Mesenchymal stem cell (in vitro differentiated cells and primary cell): ENCODE measurements around the gene MMS19.
A peak's percentile ranks its signal among the peaks of the same experiment; 100 is the strongest.

ENCODE experiments used
- DNase-seq: peaks from one replicate; pipeline ENCODE4 v3.0.0-alpha.2; 2013
- H2AFZ ChIP-seq: one replicate; pipeline ENCODE4 v1.6.1; 2013; ENCODE audit warnings: low read depth, mild to moderate bottlenecking, control low read depth, inconsistent platforms, low read length, moderate library complexity
- H2AK5ac ChIP-seq: 2 replicates; pipeline ENCODE4 v1.6.1; 2013; ENCODE audit warnings: low read length, moderate library complexity, mild to moderate bottlenecking, inconsistent platforms; ENCODE audit not compliant: severe bottlenecking
- H2BK120ac ChIP-seq: one replicate; pipeline ENCODE4 v1.6.1; 2013; ENCODE audit warnings: low read depth, mild to moderate bottlenecking, inconsistent platforms, low read length, moderate library complexity
- H2BK12ac ChIP-seq, 2 experiments: one replicate each; pipeline ENCODE4 v1.6.1; 2013; ENCODE audit warnings: inconsistent platforms in 2 of 2, low read length in 2 of 2, mild to moderate bottlenecking in 2 of 2, moderate library complexity in 2 of 2, control low read depth in 1 of 2
- H2BK15ac ChIP-seq: one replicate; pipeline ENCODE4 v1.6.1; 2013; ENCODE audit warnings: mild to moderate bottlenecking, low read depth, inconsistent platforms; ENCODE audit not compliant: poor library complexity, severe bottlenecking
- H2BK5ac ChIP-seq: 2 replicates; pipeline ENCODE4 v1.6.1; 2013; ENCODE audit warnings: low read depth, mild to moderate bottlenecking, low read length, control low read depth, inconsistent platforms; ENCODE audit not compliant: poor library complexity, severe bottlenecking
- H3K14ac ChIP-seq, 2 experiments: one replicate each; pipeline ENCODE4 v1.6.1; 2013; ENCODE audit warnings: inconsistent platforms in 2 of 2, low read length in 2 of 2, control low read depth in 1 of 2, mild to moderate bottlenecking in 1 of 2, moderate library complexity in 1 of 2
- H3K18ac ChIP-seq, 2 experiments: one replicate each; pipeline ENCODE4 v1.6.1; 2013; ENCODE audit warnings: inconsistent platforms in 2 of 2, low read length in 2 of 2, control low read depth in 1 of 2, low read depth in 1 of 2, mild to moderate bottlenecking in 1 of 2
- H3K23ac ChIP-seq, 2 experiments: one replicate each; pipeline ENCODE4 v1.6.1; 2013; ENCODE audit warnings: inconsistent platforms in 2 of 2, low read length in 2 of 2, mild to moderate bottlenecking in 2 of 2, moderate library complexity in 2 of 2, control low read depth in 1 of 2
- H3K27ac ChIP-seq: 2 replicates; pipeline ENCODE4 v1.5.1; 2013; ENCODE audit warnings: mild to moderate bottlenecking, moderate library complexity, low read length, control low read depth, inconsistent platforms; ENCODE audit not compliant: poor library complexity, severe bottlenecking
- H3K27me3 ChIP-seq, 2 experiments: 2 replicates each; pipeline versions ENCODE4 v1.6.1 to v1.7.0; 2013; ENCODE audit warnings: low read length in 2 of 2, mild to moderate bottlenecking in 2 of 2, moderate library complexity in 2 of 2, control low read depth in 1 of 2, inconsistent platforms in 1 of 2; ENCODE audit not compliant: control insufficient read depth in 1 of 2, insufficient read depth in 1 of 2
- H3K36me3 ChIP-seq, 2 experiments: 2 replicates each; pipeline versions ENCODE4 v1.6.1 to v1.7.0; 2013; ENCODE audit warnings: low read length in 2 of 2, control low read depth in 1 of 2, inconsistent platforms in 1 of 2, low read depth in 1 of 2, mild to moderate bottlenecking in 1 of 2; ENCODE audit not compliant: insufficient read depth in 2 of 2, control insufficient read depth in 1 of 2
- H3K4ac ChIP-seq, 2 experiments: one replicate each; pipeline ENCODE4 v1.6.1; 2013; ENCODE audit warnings: inconsistent platforms in 2 of 2, low read length in 2 of 2, mild to moderate bottlenecking in 2 of 2, moderate library complexity in 2 of 2, control low read depth in 1 of 2, low read depth in 1 of 2
- H3K4me1 ChIP-seq: 2 replicates; pipeline ENCODE4 v1.6.1; 2013; ENCODE audit warnings: low read depth, low read length, control low read depth; ENCODE audit not compliant: control insufficient read depth, insufficient read depth
- H3K4me2 ChIP-seq: 2 replicates; pipeline ENCODE4 v1.6.1; 2013; ENCODE audit warnings: low read length, mild to moderate bottlenecking, inconsistent platforms; ENCODE audit not compliant: poor library complexity, severe bottlenecking
- H3K4me3 ChIP-seq, 2 experiments: 2 replicates each; pipeline versions ENCODE4 v1.5.1 to v1.7.0; 2013; ENCODE audit warnings: low read length in 2 of 2, mild to moderate bottlenecking in 2 of 2, control low read depth in 1 of 2, low read depth in 1 of 2; ENCODE audit not compliant: insufficient read depth in 1 of 2
- H3K79me1 ChIP-seq: replicated peaks from 2 replicates; pipeline ENCODE4 v1.6.1; 2013; ENCODE audit warnings: mild to moderate bottlenecking, control low read depth, low read length, inconsistent platforms; ENCODE audit not compliant: poor library complexity, severe bottlenecking
- H3K9ac ChIP-seq: 2 replicates; pipeline ENCODE4 v1.7.0; 2013; ENCODE audit warnings: mild to moderate bottlenecking, low read length, moderate library complexity
- H3K9me3 ChIP-seq: 2 replicates; pipeline ENCODE4 v1.7.0; 2013; ENCODE audit warnings: mild to moderate bottlenecking, low read length; ENCODE audit not compliant: control insufficient read depth
- H4K8ac ChIP-seq: one replicate; pipeline ENCODE4 v1.6.1; 2013; ENCODE audit warnings: inconsistent platforms, mild to moderate bottlenecking, low read length, moderate library complexity
- H4K91ac ChIP-seq: one replicate; pipeline ENCODE4 v1.6.1; 2013; ENCODE audit warnings: mild to moderate bottlenecking, low read length, inconsistent platforms
- WGBS: methylation state at CpG from one replicate; pipeline ENCODE4 v1.1.7; 2013; ENCODE audit warnings: mixed read lengths; 5-methylcytosine and 5-hydroxymethylcytosine counted together

The MMS19 gene

DNA sequence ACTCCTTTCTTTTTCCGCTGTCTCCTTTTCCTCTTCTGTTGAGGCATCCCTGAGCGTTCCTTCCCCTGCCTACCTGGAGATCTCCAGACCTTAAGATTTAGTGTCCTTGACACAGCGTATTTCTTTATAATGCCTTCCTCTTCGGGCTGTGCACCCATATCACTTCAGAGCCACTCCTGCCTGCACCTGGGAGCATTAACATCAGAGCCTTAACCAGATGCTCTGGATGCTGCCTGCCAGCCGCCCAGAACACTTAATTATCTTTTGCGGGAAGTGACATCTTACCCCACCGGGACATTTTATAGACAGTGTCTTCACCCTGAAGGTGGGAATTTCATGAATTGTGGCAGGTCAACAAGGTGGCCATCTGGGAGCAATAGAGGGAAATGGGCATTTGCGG is 24.7 kb upstream of the MMS19 start:
- Histone ChIP-seq H3K4me2 (no peak overlapping the region), H3K36me3 (peaks cover 0 to 9% of the 10 kb centered on the region in 2 experiments), H3K9ac (no peak overlapping the region), H3K79me1 (peaks cover 34% of the 10 kb centered on the region), H4K8ac (no peak overlapping the region), H4K91ac (no peak overlapping the region), H3K27me3 (no peaks in the 10 kb centered on the region), H3K23ac (no peak overlapping the region), H3K4me3 (no peak overlapping the region), H3K4me1 (peaks cover 11% of the 10 kb centered on the region), H3K14ac (no peak overlapping the region), H2BK12ac (no peak overlapping the region), H3K18ac (no peak overlapping the region), H3K9me3 (no peaks in the 10 kb centered on the region), H2BK5ac (no peak overlapping the region), H2BK120ac (no peak overlapping the region), H2AFZ (no peak overlapping the region), H3K27ac (no peak overlapping the region), H3K4ac (no peak overlapping the region), H2BK15ac (no peak overlapping the region), H2AK5ac (no peak overlapping the region)
- DNase-seq = no peak
- WGBS = 97% methylated on average over 8 of the region's 8 CpGs

DNA sequence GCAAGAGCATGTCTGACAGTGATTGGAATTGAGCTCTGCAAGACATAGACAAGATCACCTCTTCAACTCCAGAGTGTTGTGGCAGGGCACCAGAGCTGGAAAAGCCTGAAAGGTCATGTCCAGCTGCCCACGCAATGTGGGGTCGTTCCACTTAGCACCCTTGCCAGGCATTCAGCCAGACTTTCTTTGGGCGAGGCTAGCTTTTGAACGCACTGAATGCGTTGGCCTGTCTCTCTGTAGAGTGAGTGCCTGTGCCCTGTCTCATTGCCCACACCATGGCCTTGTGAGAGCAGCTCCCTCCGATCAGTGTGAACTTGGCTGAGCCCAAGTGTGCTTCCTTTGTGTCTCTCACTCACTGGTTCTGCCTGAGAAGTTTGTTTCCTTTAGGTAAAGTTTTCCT is 23.8 kb upstream of the MMS19 start:
- H2BK120ac ChIP-seq = no peak overlapping the region
- WGBS = 93% methylated on average over 6 of the region's 6 CpGs
- DNase-seq = no peak
- no peaks in the 10 kb centered on the region for H3K27me3 ChIP-seq
- no peak overlapping the region for H3K9ac ChIP-seq
- H3K18ac ChIP-seq = no peak overlapping the region
- no peaks in the 10 kb centered on the region for H3K9me3 ChIP-seq
- no peak overlapping the region for H4K91ac ChIP-seq
- H2AFZ ChIP-seq = no peak overlapping the region
- H3K23ac ChIP-seq = peak overlapping the region in 1 of 2 experiments; percentile 51
- no peak overlapping the region for H4K8ac ChIP-seq
- no peak overlapping the region for H3K27ac ChIP-seq
- H3K4me3 ChIP-seq = no peak overlapping the region
- no peak overlapping the region for H3K4me2 ChIP-seq
- H2BK15ac ChIP-seq = no peak overlapping the region
- no peak overlapping the region for H3K14ac ChIP-seq
- H3K79me1 ChIP-seq = peaks cover 40% of the 10 kb centered on the region
- H2BK12ac ChIP-seq = no peak overlapping the region
- H3K4ac ChIP-seq = no peak overlapping the region
- H2AK5ac ChIP-seq = no peak overlapping the region
- H3K36me3 ChIP-seq = peaks cover 0 to 14% of the 10 kb centered on the region in 2 experiments
- H2BK5ac ChIP-seq = no peak overlapping the region
- peaks cover 19% of the 10 kb centered on the region for H3K4me1 ChIP-seq

DNA sequence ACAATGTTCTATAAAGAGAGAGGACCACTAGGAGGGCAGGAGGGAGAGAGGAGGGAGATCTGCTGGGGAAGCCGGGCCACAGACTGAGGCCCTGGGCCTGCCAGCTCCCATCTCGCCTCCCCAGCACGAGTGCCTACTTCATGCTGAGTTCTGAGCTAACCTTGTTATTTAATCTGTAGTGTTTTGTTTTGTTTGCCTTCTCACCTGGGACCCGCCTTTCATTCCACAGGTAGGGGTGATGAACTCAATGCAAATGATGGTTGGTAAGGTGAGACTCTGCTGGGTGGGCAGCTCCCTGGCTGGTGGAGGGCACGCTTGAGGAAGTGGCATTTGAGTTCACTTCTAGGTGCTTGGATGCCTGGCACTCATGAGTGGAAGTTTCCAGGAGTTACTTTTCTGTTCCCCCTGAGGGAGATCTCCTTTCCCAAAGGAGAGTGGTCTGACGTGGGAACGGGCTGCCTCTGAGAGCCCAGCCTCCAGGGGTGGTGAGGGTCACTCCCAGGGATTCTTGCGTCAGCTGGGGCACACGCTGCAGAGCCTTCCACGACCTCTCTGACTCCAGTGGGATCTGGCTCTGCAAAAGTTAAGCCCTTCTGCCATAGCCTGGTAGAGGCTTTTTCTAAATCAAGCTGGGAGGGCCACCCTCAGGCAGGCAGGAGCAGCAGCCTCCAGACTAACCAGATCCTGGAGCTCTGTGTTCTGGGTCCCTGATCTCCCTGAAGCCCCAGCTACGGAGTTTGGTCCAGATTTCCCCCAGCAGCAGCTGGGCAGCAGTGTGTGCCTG is 22.9 kb upstream of the MMS19 start:
- no peak for DNase-seq
- Histone ChIP-seq H2BK12ac (no peak overlapping the region), H3K27me3 (no peaks in the 10 kb centered on the region), H2BK120ac (no peak overlapping the region), H2BK15ac (no peak overlapping the region), H3K14ac (no peak overlapping the region), H3K9me3 (no peaks in the 10 kb centered on the region), H4K91ac (no peak overlapping the region), H3K27ac (no peak overlapping the region), H3K79me1 (peaks cover 46% of the 10 kb centered on the region), H2AFZ (no peak overlapping the region), H3K4me1 (peaks cover 23% of the 10 kb centered on the region), H3K9ac (no peak overlapping the region), H2BK5ac (no peak overlapping the region), H3K4me2 (no peak overlapping the region), H4K8ac (no peak overlapping the region), H3K36me3 (peaks cover 0 to 17% of the 10 kb centered on the region in 2 experiments), H3K23ac (no peak overlapping the region), H3K18ac (no peak overlapping the region), H3K4ac (peak overlapping the region in 1 of 2 experiments; percentile 13), H3K4me3 (no peak overlapping the region), H2AK5ac (no peak overlapping the region)
- WGBS = 76% methylated on average over 11 of the region's 11 CpGs

DNA sequence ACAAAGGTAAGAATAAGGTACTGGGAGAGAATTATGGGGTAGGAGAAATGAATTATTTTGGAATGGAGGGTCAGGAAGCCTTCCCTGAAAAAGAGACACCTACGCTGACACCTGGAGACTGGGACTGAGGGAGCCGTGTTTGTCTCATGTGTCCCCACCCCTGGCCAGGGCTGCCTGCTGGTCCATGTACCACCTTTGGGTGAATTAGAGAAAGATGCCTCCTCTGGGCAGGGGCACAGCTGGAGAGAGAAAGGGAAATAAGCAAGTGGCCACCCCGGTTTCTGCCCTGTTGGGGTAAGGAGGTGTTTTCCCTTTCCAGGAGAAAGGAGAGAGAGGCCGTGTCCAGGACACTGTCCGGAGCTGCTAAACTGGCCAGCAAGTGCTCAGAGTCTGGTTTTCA is 22.3 kb upstream of the MMS19 start:
- H3K27ac ChIP-seq = no peak overlapping the region
- H2BK5ac ChIP-seq = no peak overlapping the region
- H3K27me3 ChIP-seq = no peaks in the 10 kb centered on the region
- no peak for DNase-seq
- peaks cover 50% of the 10 kb centered on the region for H3K79me1 ChIP-seq
- no peak overlapping the region for H3K4me3 ChIP-seq
- no peak overlapping the region for H4K91ac ChIP-seq
- H3K36me3 ChIP-seq = peaks cover 0 to 17% of the 10 kb centered on the region in 2 experiments
- no peak overlapping the region for H2AK5ac ChIP-seq
- no peak overlapping the region for H3K18ac ChIP-seq
- H3K9ac ChIP-seq = no peak overlapping the region
- WGBS = 80% methylated on average over 5 of the region's 5 CpGs
- peaks cover 22% of the 10 kb centered on the region for H3K4me1 ChIP-seq
- H2BK15ac ChIP-seq = no peak overlapping the region
- no peak overlapping the region for H2BK120ac ChIP-seq
- H3K23ac ChIP-seq = no peak overlapping the region
- no peak overlapping the region for H2AFZ ChIP-seq
- H3K4ac ChIP-seq = no peak overlapping the region
- no peak overlapping the region for H4K8ac ChIP-seq
- H3K4me2 ChIP-seq = no peak overlapping the region
- no peak overlapping the region for H3K14ac ChIP-seq
- no peaks in the 10 kb centered on the region for H3K9me3 ChIP-seq
- H2BK12ac ChIP-seq = no peak overlapping the region
